SU-DHL-6 (cell line): ENCODE data around the gene BLOC1S2.

Source experiments
- H2AFZ ChIP-seq: fragments of 200-600 bp; sonication (generic); 2 replicates; pipeline ENCODE4 v1.6.1; 2014; ENCODE audit warnings: low read depth, mild to moderate bottlenecking, moderate library complexity, mixed read lengths, antibody characterized with exemption, low read length; ENCODE audit not compliant: severe bottlenecking
- H3F3A ChIP-seq: fragments of 200-600 bp; shearing (Covaris generic); 2 replicates; pipeline ENCODE4 v1.6.0; 2016; ENCODE audit warnings: antibody characterized with exemption, mild to moderate bottlenecking; ENCODE audit not compliant: insufficient read depth
- H3K27ac ChIP-seq: fragments of 200-600 bp; sonication (generic); 2 replicates; pipeline ENCODE4 v1.5.1; 2016; ENCODE audit warnings: low read depth, mild to moderate bottlenecking, low read length, moderate library complexity, mixed read lengths
- H3K27me3 ChIP-seq: fragments of 200-600 bp; sonication (generic), shearing (Covaris generic); 2 replicates; pipeline ENCODE4 v1.6.0; 2014; ENCODE audit warnings: mild to moderate bottlenecking, low read length
- H3K36me3 ChIP-seq: fragments of 200-600 bp; sonication (generic); 2 replicates; pipeline ENCODE4 v1.6.1; 2014; ENCODE audit warnings: mild to moderate bottlenecking, low read length, mixed read lengths
- H3K4me2 ChIP-seq: fragments of 300-600, 200-600 bp; shearing (Covaris generic), sonication (generic); 2 replicates; pipeline ENCODE4 v1.6.0; 2014; ENCODE audit warnings: low read length, low read depth, mild to moderate bottlenecking; ENCODE audit not compliant: poor library complexity, severe bottlenecking
- H3K4me3 ChIP-seq: fragments of 200-600 bp; sonication (generic); 2 replicates; pipeline ENCODE4 v1.5.1; 2014; ENCODE audit warnings: antibody characterized with exemption, low read length, mild to moderate bottlenecking, mixed read lengths; ENCODE audit not compliant: insufficient read depth, poor library complexity, severe bottlenecking
- H3K79me2 ChIP-seq: fragments of 200-600 bp; sonication (generic); 2 replicates; pipeline ENCODE4 v1.6.1; 2014; ENCODE audit warnings: mild to moderate bottlenecking, low read length, moderate library complexity; ENCODE audit not compliant: insufficient read depth
- H3K9ac ChIP-seq: fragments of 200-600 bp; sonication (generic); 2 replicates; pipeline ENCODE4 v1.7.0; 2014; ENCODE audit warnings: mild to moderate bottlenecking, low read length
- H3K9me2 ChIP-seq: fragments of 200-600 bp; sonication (generic); replicated peaks from 2 replicates; pipeline ENCODE4 v1.6.1; 2014; ENCODE audit warnings: low read length; ENCODE audit not compliant: insufficient read depth
- H3K9me3 ChIP-seq: fragments of 200-600 bp; sonication (generic); 2 replicates; pipeline ENCODE4 v1.6.1; 2014; ENCODE audit warnings: low read length, mixed read lengths; ENCODE audit not compliant: insufficient read depth
- H4K20me1 ChIP-seq: fragments of 200-600 bp; sonication (generic); 2 replicates; pipeline ENCODE4 v1.6.1; 2014; ENCODE audit warnings: low read depth, mild to moderate bottlenecking, antibody characterized with exemption, low read length, moderate library complexity, mixed read lengths
- CTCF ChIP-seq: fragments of 200-600 bp; sonication (generic); IDR thresholded peaks from one replicate; pipeline ENCODE4 v1.5.1; 2017; ENCODE audit warnings: antibody characterized with exemption, mild to moderate bottlenecking, low read length, moderate library complexity; ENCODE audit not compliant: insufficient read depth, poor library complexity, severe bottlenecking
- EZH2phosphoT487 ChIP-seq: fragments of 200-600 bp; sonication (generic), shearing (Covaris generic); conservative IDR thresholded peaks from 2 replicates; pipeline ENCODE4 v1.6.1; 2018; ENCODE audit warnings: mild to moderate bottlenecking, antibody characterized with exemption, low read length, moderate library complexity, mixed read lengths

The BLOC1S2 gene

GRCh38 chr10:100327007-100327717, 40.7 kb upstream of the BLOC1S2 start:
- H3K27me3 ChIP-seq, result no peaks in the 10 kb centered on the region
- no peak overlapping the region for H3K27ac ChIP-seq
- no peaks in the 10 kb centered on the region for H3K36me3 ChIP-seq
- H3F3A ChIP-seq, result no peaks in the 10 kb centered on the region
- peak overlapping the region; percentile 28 for H2AFZ ChIP-seq
- peak overlapping the region; percentile 7 for H3K4me2 ChIP-seq
- H3K4me3 ChIP-seq, result no peak overlapping the region
- H3K9me2 ChIP-seq, result no peaks in the 10 kb centered on the region
- no peaks in the 10 kb centered on the region for H3K79me2 ChIP-seq
- no peak overlapping the region for H3K9ac ChIP-seq
- H3K9me3 ChIP-seq, result no peaks in the 10 kb centered on the region
- no peaks in the 10 kb centered on the region for H4K20me1 ChIP-seq
- TF ChIP-seq CTCF (no peak), EZH2phosphoT487 (no peak)

DNA sequence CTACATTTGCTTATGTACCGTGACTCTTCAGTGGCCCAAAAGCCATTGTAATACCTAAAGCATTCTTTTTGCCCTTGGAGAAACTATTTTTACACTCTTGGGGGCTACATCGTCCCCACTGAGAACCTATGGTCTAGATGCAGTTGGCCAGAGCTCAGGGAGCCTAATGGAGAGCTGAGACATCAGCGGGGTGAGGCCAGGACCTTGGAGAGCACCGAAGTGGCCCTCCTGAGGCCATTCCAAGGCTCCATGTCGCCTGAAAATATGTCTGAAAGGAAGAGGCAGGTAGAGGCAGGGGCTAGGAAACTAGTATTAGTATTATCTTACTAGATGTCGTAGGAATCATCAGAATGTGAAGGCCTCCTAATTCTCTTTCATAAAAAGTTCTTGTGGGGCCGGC, 38.7 kb upstream of the BLOC1S2 start:
- H3F3A ChIP-seq, result no peaks in the 10 kb centered on the region
- H3K9ac ChIP-seq, result no peak overlapping the region
- H4K20me1 ChIP-seq, result no peaks in the 10 kb centered on the region
- no peak for TF ChIP-seq CTCF
- no peak for TF ChIP-seq EZH2phosphoT487
- H3K9me2 ChIP-seq, result no peaks in the 10 kb centered on the region
- H3K79me2 ChIP-seq, result no peaks in the 10 kb centered on the region
- no peaks in the 10 kb centered on the region for H3K27me3 ChIP-seq
- H2AFZ ChIP-seq, result no peak overlapping the region
- no peak overlapping the region for H3K27ac ChIP-seq
- H3K9me3 ChIP-seq, result no peaks in the 10 kb centered on the region
- H3K4me3 ChIP-seq, result no peak overlapping the region
- no peak overlapping the region for H3K4me2 ChIP-seq
- H3K36me3 ChIP-seq, result no peaks in the 10 kb centered on the region

- TF ChIP-seq EZH2phosphoT487 (no peak), CTCF (no peak)
- H3K9me2 ChIP-seq, result no peaks in the 10 kb centered on the region
- no peak overlapping the region for H3K4me2 ChIP-seq
Observed at GRCh38 chr10:100319707-100320402, 33.4 kb upstream of the BLOC1S2 start.

More at GRCh38 chr10:100319707-100320402, 33.4 kb upstream of the BLOC1S2 start:
- no peaks in the 10 kb centered on the region for H4K20me1 ChIP-seq
- H2AFZ ChIP-seq, result no peak overlapping the region
- H3K4me3 ChIP-seq, result no peak overlapping the region
- H3K9ac ChIP-seq, result no peak overlapping the region
- H3K79me2 ChIP-seq, result no peaks in the 10 kb centered on the region
- no peaks in the 10 kb centered on the region for H3K36me3 ChIP-seq
- H3K27ac ChIP-seq, result no peak overlapping the region
- H3F3A ChIP-seq, result no peaks in the 10 kb centered on the region
- H3K9me3 ChIP-seq, result no peaks in the 10 kb centered on the region
- H3K27me3 ChIP-seq, result no peaks in the 10 kb centered on the region
